GM21390 (cell line): ENCODE results near the gene PIGX.
A peak's percentile ranks its signal among the peaks of the same experiment; 100 is the strongest.

Experiments used
- ATAC-seq: cut with Tn5 transposase; IDR thresholded peaks from one replicate; pipeline ENCODE4 v1.9.1; 2021; ENCODE audit not compliant: unreplicated experiment

The PIGX gene

GRCh38 chr3:196711838-196712513 lies at the start of gene PIGX, which contains the start of gene CEP19:
Gene PIGX, plus strand, starts transcription at chr3:196712377.
Gene CEP19, minus strand, starts transcription at chr3:196712250. Its CDS starts 3,593 bp downstream, at chr3:196708657.
- peak; percentile 76 for ATAC-seq

GRCh38 chr3:196662711-196663571 lies 49.2 kb upstream of the PIGX start:
- no peak for ATAC-seq

- ATAC-seq, result no peak
Measured at GRCh38 chr3:196666001-196666867, 45.9 kb upstream of the PIGX start.

GRCh38 chr3:196667056-196667825 lies 44.9 kb upstream of the PIGX start:
- ATAC-seq, result no peak

- no peak for ATAC-seq
Measured at GRCh38 chr3:196670339-196670738, 41.8 kb upstream of the PIGX start.

GRCh38 chr3:196673632-196674031 lies 38.5 kb upstream of the PIGX start:
- no peak for ATAC-seq

- ATAC-seq, result no peak
Measured at GRCh38 chr3:196677353-196677752, 34.8 kb upstream of the PIGX start.

- ATAC-seq, result no peak
Measured at GRCh38 chr3:196677931-196678330, 34.2 kb upstream of the PIGX start.

GRCh38 chr3:196684548-196685407 lies 27.4 kb upstream of the PIGX start:
- ATAC-seq, result peak; percentile 84

- no peak for ATAC-seq
Measured at GRCh38 chr3:196686436-196686835, 25.7 kb upstream of the PIGX start.

GRCh38 chr3:196688349-196688748 lies 23.8 kb upstream of the PIGX start:
- no peak for ATAC-seq

GRCh38 chr3:196689941-196690660 lies 22.1 kb upstream of the PIGX start:
- ATAC-seq, result no peak

- no peak for ATAC-seq
Measured at GRCh38 chr3:196691386-196691785, 20.8 kb upstream of the PIGX start.

GRCh38 chr3:196694202-196694638 lies 18.0 kb upstream of the PIGX start:
- no peak for ATAC-seq

- ATAC-seq, result no peak
Measured at GRCh38 chr3:196694941-196695848, 17.0 kb upstream of the PIGX start.

- no peak for ATAC-seq
Measured at GRCh38 chr3:196695849-196696226, 16.3 kb upstream of the PIGX start.

GRCh38 chr3:196697270-196697669 lies 14.9 kb upstream of the PIGX start:
- ATAC-seq, result no peak

- no peak for ATAC-seq
Measured at GRCh38 chr3:196699749-196700148, 12.4 kb upstream of the PIGX start.
